H1 (cell line): ENCODE data around the gene KLHL29. TPM values are rescaled to one million over a fixed set of nuclear protein-coding genes. Genes with fewer than 3 reads are reported as not detected.

Source experiments
- NANOG ChIP-seq: IDR thresholded peaks from 2 replicates; pipeline ENCODE4 v1.6.1; 2011; ENCODE audit warnings: low read length, low read depth, mild to moderate bottlenecking, inconsistent platforms; ENCODE audit not compliant: insufficient read depth, poor library complexity, severe bottlenecking
- TEAD4 ChIP-seq: IDR thresholded peaks from 2 replicates; pipeline ENCODE4 v1.6.1; 2012; ENCODE audit warnings: low read depth, low read length, inconsistent platforms, mixed read lengths
- polyA plus RNA-seq, 7 experiments: library from polyadenylated mRNA; depleted of rRNA in 3 of 7; stranded (reverse) in 5 of 7; unstranded in 2 of 7; fragments of >200 nt in 5 of 7; fragments of 200-250 nt in 2 of 7; gene quantifications; 1 replicate in 5 of 7; 2 replicates in 1 of 7; 4 replicates in 1 of 7; pipeline versions ENCODE4 v1.2.1 to v1.2.3, GENCODE V29; 2011 to 2013; ENCODE audit warnings: missing spikeins in 2 of 7, mixed read lengths in 2 of 7
- total RNA-seq: library from RNA; stranded (reverse); fragmentation: NEBNext Ultra II Directional; extraction: Animal tissue kit (Norgen Biotek cat#: 25700); gene quantifications from 2 replicates; pipeline ENCODE4 v1.2.1, GENCODE V29; 2021
- TF ChIP-seq, protein P1 (sequence below): fragments of 300-600 bp; sonication (generic); IDR thresholded peaks from 2 replicates; pipeline ENCODE4 v1.7.1; 2012; ENCODE audit warnings: low read length, moderate library complexity, mild to moderate bottlenecking, inconsistent platforms; ENCODE audit not compliant: insufficient replicate concordance

Gene KLHL29
- total and polyA plus RNA-seq, 2 of the 8 experiments (the other 6 are each of a cell fraction or from before 2014, with no cell fraction given) = 1.1 to 4.7 TPM

DNA sequence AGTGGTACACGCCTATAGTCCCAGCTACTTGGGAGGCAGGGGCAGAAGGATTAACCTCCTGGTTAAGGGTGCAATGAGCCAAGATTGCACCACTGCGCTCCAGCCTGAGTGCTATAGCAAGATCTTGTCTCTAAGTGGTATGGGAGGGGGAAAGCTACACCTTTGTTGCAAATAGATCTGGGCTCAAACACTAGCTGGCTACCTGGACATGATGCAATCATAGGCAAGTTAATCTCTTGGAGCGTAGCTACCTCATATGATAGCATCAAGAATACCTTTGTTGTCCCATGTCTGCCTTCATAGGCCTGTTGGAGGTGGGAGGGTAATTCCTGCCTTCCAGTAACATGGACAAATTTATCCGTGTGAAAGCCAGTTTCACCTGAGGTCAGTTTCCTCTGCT, 15.7 kb downstream of the KLHL29 start (continued):
- TF ChIP-seq, protein P1, sequence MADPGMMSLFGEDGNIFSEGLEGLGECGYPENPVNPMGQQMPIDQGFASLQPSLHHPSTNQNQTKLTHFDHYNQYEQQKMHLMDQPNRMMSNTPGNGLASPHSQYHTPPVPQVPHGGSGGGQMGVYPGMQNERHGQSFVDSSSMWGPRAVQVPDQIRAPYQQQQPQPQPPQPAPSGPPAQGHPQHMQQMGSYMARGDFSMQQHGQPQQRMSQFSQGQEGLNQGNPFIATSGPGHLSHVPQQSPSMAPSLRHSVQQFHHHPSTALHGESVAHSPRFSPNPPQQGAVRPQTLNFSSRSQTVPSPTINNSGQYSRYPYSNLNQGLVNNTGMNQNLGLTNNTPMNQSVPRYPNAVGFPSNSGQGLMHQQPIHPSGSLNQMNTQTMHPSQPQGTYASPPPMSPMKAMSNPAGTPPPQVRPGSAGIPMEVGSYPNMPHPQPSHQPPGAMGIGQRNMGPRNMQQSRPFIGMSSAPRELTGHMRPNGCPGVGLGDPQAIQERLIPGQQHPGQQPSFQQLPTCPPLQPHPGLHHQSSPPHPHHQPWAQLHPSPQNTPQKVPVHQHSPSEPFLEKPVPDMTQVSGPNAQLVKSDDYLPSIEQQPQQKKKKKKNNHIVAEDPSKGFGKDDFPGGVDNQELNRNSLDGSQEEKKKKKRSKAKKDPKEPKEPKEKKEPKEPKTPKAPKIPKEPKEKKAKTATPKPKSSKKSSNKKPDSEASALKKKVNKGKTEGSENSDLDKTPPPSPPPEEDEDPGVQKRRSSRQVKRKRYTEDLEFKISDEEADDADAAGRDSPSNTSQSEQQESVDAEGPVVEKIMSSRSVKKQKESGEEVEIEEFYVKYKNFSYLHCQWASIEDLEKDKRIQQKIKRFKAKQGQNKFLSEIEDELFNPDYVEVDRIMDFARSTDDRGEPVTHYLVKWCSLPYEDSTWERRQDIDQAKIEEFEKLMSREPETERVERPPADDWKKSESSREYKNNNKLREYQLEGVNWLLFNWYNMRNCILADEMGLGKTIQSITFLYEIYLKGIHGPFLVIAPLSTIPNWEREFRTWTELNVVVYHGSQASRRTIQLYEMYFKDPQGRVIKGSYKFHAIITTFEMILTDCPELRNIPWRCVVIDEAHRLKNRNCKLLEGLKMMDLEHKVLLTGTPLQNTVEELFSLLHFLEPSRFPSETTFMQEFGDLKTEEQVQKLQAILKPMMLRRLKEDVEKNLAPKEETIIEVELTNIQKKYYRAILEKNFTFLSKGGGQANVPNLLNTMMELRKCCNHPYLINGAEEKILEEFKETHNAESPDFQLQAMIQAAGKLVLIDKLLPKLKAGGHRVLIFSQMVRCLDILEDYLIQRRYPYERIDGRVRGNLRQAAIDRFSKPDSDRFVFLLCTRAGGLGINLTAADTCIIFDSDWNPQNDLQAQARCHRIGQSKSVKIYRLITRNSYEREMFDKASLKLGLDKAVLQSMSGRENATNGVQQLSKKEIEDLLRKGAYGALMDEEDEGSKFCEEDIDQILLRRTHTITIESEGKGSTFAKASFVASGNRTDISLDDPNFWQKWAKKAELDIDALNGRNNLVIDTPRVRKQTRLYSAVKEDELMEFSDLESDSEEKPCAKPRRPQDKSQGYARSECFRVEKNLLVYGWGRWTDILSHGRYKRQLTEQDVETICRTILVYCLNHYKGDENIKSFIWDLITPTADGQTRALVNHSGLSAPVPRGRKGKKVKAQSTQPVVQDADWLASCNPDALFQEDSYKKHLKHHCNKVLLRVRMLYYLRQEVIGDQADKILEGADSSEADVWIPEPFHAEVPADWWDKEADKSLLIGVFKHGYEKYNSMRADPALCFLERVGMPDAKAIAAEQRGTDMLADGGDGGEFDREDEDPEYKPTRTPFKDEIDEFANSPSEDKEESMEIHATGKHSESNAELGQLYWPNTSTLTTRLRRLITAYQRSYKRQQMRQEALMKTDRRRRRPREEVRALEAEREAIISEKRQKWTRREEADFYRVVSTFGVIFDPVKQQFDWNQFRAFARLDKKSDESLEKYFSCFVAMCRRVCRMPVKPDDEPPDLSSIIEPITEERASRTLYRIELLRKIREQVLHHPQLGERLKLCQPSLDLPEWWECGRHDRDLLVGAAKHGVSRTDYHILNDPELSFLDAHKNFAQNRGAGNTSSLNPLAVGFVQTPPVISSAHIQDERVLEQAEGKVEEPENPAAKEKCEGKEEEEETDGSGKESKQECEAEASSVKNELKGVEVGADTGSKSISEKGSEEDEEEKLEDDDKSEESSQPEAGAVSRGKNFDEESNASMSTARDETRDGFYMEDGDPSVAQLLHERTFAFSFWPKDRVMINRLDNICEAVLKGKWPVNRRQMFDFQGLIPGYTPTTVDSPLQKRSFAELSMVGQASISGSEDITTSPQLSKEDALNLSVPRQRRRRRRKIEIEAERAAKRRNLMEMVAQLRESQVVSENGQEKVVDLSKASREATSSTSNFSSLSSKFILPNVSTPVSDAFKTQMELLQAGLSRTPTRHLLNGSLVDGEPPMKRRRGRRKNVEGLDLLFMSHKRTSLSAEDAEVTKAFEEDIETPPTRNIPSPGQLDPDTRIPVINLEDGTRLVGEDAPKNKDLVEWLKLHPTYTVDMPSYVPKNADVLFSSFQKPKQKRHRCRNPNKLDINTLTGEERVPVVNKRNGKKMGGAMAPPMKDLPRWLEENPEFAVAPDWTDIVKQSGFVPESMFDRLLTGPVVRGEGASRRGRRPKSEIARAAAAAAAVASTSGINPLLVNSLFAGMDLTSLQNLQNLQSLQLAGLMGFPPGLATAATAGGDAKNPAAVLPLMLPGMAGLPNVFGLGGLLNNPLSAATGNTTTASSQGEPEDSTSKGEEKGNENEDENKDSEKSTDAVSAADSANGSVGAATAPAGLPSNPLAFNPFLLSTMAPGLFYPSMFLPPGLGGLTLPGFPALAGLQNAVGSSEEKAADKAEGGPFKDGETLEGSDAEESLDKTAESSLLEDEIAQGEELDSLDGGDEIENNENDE = no peak
- TF ChIP-seq TEAD4 = no peak
- TF ChIP-seq NANOG = no peak
